ENCODE measurements around the gene APOBEC3A. TPM values are rescaled to one million over a fixed set of nuclear protein-coding genes. Genes with fewer than 3 reads are reported as not detected.
A peak's percentile ranks its signal among the peaks of the same experiment; 100 is the strongest.
"Not testable (repeated sequence)": the region's sequence is repeated elsewhere in the genome, so short reads cannot be mapped to it uniquely, and the experiment has no call there.

The APOBEC3A gene
- polyA plus RNA-seq, 1 experiment = not detected

DNA sequence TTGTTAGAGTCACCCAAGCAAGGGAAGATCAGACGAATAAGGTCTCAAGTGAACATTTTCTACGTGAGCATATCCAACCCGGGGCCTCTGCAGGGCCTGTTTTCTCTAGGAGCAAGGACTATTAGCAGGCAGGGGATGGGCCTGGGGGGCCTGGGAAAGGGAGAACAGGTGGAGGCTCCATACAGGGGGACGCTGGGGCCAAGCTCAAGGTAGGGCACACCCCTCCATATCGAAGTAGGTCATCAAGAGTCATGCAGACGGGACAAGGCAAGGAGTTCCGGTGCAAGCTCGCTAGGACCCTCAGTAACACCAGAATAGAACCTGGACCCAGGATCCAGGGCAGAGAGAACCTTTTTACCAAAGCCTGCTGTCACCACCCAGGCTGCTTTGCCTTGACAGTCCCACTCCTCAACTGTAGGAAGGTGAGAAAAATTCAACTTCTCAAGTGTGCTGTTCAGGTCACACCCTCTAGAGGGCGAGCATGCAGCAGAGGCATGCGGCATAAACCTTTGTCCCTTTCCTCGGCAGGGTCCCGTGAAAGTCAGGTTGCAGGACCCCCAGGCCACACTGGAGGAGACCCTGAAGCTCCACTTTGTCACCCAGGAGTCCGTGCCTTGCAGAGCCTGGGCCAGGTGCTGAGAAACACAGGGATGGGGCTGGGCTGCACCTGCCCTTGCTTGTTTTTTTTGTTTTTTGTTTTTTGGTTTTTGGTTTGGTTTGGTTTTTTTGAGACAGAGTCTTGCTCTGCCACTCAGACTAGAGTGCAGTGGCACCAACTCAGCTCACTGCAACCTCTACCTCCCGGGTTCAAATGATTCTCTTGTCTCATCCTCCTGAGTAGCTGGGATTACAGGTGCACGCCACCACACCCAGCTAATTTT lies 16.1 kb downstream of the APOBEC3A start:
- H3K4me3 ChIP-seq (ENCODE audit: low read depth, low read length) = no peak overlapping the region
- no peak for DNase-seq (ENCODE audit: low read depth)

DNA sequence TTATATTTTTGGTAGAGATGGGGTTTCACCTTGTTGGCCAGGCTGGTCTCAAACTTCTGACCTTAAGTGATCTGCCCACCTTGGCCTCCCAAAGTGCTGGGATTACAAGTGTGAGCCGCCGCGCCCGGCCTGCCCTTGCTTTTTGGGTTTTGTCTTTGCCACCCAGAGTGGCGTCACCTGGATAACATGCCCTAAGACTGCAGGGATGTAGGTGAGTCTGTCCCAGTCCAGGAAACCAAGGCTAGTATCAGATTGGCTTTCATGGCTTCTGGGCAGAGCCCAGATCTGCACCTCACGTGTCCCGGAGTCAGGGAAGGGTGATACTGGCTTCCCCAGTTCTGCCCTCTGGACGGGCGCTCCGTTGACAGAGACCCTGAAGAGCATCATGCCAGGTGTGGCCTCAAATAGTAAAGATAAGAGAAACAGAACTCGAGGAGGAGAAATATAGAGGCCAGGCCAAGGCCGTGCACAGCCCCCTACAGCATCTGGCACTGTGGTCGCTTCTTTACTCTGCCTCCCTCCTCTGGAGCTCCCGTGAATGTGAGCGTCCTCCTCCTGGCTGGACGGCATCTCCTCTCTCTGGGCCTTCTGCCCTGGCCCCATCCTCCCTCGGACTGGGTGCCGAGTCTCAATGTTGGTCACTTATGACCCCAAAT lies 16.9 kb downstream of the APOBEC3A start:
- no peak for DNase-seq (ENCODE audit: low read depth)
- TF ChIP-seq, protein P1, sequence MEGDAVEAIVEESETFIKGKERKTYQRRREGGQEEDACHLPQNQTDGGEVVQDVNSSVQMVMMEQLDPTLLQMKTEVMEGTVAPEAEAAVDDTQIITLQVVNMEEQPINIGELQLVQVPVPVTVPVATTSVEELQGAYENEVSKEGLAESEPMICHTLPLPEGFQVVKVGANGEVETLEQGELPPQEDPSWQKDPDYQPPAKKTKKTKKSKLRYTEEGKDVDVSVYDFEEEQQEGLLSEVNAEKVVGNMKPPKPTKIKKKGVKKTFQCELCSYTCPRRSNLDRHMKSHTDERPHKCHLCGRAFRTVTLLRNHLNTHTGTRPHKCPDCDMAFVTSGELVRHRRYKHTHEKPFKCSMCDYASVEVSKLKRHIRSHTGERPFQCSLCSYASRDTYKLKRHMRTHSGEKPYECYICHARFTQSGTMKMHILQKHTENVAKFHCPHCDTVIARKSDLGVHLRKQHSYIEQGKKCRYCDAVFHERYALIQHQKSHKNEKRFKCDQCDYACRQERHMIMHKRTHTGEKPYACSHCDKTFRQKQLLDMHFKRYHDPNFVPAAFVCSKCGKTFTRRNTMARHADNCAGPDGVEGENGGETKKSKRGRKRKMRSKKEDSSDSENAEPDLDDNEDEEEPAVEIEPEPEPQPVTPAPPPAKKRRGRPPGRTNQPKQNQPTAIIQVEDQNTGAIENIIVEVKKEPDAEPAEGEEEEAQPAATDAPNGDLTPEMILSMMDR (IDR thresholded peaks at IDR 0.05; ENCODE audit: insufficient read depth, low read depth, low read length) = no peak
- Histone ChIP-seq H3K27me3 (ENCODE audit: control insufficient read depth, insufficient read depth, low read length) (no peaks in the 10 kb centered on the region), H3K36me3 (ENCODE audit: control insufficient read depth, insufficient read depth, low read length) (no peaks in the 10 kb centered on the region), H3K4me3 (ENCODE audit: low read depth, low read length) (no peak overlapping the region)
- ChIA-PET CTCF (interaction anchor here (0.5 to 1.9 kb wide), 7 partner anchors 8 to 130 kb away, joined by 3 to 7 read pairs (median 4); no protein-coding TSS in a partner anchor), POLR2A (no interaction called here)

More for the DNA sequence above, 16.1 kb downstream of the APOBEC3A start:
- TF ChIP-seq, protein P1 (IDR thresholded peaks at IDR 0.05; ENCODE audit: insufficient read depth, low read depth, low read length) = peak; percentile 75
- ChIA-PET POLR2A (no interaction called here), CTCF (interaction anchor here (0.5 to 1.9 kb wide), 6 partner anchors 9 to 131 kb away, joined by 3 to 7 read pairs (median 4); no protein-coding TSS in a partner anchor)
- no peaks in the 10 kb centered on the region for H3K36me3 ChIP-seq (ENCODE audit: control insufficient read depth, insufficient read depth, low read length)
- no peaks in the 10 kb centered on the region for H3K27me3 ChIP-seq (ENCODE audit: control insufficient read depth, insufficient read depth, low read length)

DNA sequence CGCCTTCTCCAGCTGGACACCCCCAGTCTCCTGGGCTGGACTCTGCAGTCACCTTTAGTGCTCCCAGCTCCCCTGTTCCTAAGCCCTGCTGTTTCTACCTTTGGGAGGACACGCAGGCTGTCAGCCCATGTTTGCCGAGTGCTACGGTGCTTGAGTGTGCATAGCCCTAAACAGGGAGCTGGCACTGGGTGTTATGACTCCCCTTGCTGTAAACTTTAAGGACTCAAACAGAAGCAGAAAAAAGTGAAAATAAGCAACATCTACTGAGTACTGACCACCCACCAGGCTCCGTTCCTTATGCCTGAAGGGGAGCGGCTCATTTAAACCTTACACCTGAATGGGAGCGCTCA lies 17.4 kb downstream of the APOBEC3A start:
- Histone ChIP-seq H3K36me3 (ENCODE audit: control insufficient read depth, insufficient read depth, low read length) (no peaks in the 10 kb centered on the region), H3K27me3 (ENCODE audit: control insufficient read depth, insufficient read depth, low read length) (no peaks in the 10 kb centered on the region), H3K4me3 (ENCODE audit: low read depth, low read length) (no peak overlapping the region)
- POLR2A ChIA-PET = no interaction called here
- no peak for DNase-seq (ENCODE audit: low read depth)
- CTCF ChIA-PET = interaction anchor here (1.2 to 1.3 kb wide), 2 partner anchors 9 to 105 kb away, joined by 4 read pairs; no protein-coding TSS in a partner anchor
- TF ChIP-seq, protein P1 (IDR thresholded peaks at IDR 0.05; ENCODE audit: insufficient read depth, low read depth, low read length) = no peak

DNA sequence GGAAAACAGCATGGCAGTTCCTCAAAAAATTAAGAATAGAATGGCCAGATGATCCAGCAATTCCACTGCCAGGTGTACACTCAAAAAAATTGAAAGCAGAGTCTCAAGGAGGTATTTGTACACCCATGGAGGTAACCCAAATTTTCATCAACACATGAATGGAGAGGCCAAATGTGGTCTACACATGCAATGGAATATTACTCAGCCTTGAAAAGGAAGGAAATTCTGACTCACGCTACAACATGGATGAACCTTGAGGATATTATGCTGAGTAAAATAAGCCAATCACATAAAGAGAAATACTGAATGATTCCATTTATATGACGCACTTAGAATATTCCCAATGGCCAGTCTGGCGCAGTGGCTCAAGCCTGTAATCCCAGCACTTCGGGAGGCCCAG lies 19.9 kb downstream of the APOBEC3A start:
- H3K27me3 ChIP-seq (ENCODE audit: control insufficient read depth, insufficient read depth, low read length); H3K36me3 ChIP-seq (ENCODE audit: control insufficient read depth, insufficient read depth, low read length); H3K4me3 ChIP-seq (ENCODE audit: low read depth, low read length); POLR2A ChIA-PET; CTCF ChIA-PET; DNase-seq (ENCODE audit: low read depth): not testable (repeated sequence)

DNA sequence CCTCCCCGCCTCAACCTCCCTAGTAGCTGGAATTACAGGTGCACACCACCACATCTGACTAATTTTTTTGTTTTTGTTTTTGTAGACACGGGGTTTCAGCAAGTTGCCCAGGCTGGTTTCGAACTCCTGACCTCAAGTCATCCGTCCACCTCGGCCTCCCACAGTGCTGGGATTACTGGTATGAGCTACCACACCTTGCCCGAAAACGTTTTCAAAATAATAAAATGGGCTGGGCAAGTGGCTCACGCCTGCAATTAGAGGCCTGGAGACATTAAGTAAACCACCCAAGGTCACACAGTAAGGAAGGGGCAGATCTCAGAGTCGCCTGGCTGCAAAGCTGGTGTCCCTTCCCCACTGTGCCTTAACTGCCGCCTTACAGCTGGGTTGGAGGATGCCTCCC lies 23.2 kb downstream of the APOBEC3A start:
- H3K27me3 ChIP-seq (ENCODE audit: control insufficient read depth, insufficient read depth, low read length); H3K4me3 ChIP-seq (ENCODE audit: low read depth, low read length); H3K36me3 ChIP-seq (ENCODE audit: control insufficient read depth, insufficient read depth, low read length); DNase-seq (ENCODE audit: low read depth); POLR2A ChIA-PET: not testable (repeated sequence)
- CTCF ChIA-PET = interaction anchor here (1.4 kb wide), 1 partner anchor 22 kb away, joined by 3 read pairs; no protein-coding TSS in a partner anchor

Measured in BJ (cell line).